Amygdala (tissue), 56 donors: ENCODE measurements around the gene FNBP1.
"Not testable (repeated sequence)": the region's sequence is repeated elsewhere in the genome, so short reads cannot be mapped to it uniquely, and the experiment has no call there.

Experiments used
- DNase-seq, 56 donors: peaks; one replicate each; lab custom pipeline; 2025; lab: John Stamatoyannopoulos, UW

FNBP1 gene

GRCh38 chr9:129900263-129901027 is 142.5 kb downstream of the FNBP1 start:
- no peak for DNase-seq

- DNase-seq = no peak
These were observed 143.4 kb downstream of the FNBP1 start for GRCh38 chr9:129899620-129900019.

- no peak for DNase-seq
These were observed 144.8 kb downstream of the FNBP1 start for GRCh38 chr9:129898185-129898584.

- no peak for DNase-seq
These were observed 145.7 kb downstream of the FNBP1 start for GRCh38 chr9:129897263-129897662.

- DNase-seq = no peak
These were observed 147.4 kb downstream of the FNBP1 start for GRCh38 chr9:129895376-129896268.

- DNase-seq = no peak
These were observed 148.7 kb downstream of the FNBP1 start for GRCh38 chr9:129894120-129894823.

GRCh38 chr9:129891569-129891968 is 151.4 kb downstream of the FNBP1 start:
- no peak for DNase-seq

GRCh38 chr9:129890718-129891299 is 152.2 kb downstream of the FNBP1 start:
- not testable (repeated sequence) for DNase-seq

GRCh38 chr9:129889941-129890717 is 152.9 kb downstream of the FNBP1 start:
- DNase-seq = peak in 1 of 56 donors; percentile 20

GRCh38 chr9:129889122-129889940 is 153.7 kb downstream of the FNBP1 start:
- no peak for DNase-seq

GRCh38 chr9:129888293-129889121 is 154.5 kb downstream of the FNBP1 start:
- no peak for DNase-seq

- DNase-seq = peak in 1 of 56 donors; percentile 15
These were observed 155.4 kb downstream of the FNBP1 start for GRCh38 chr9:129887334-129888292.

GRCh38 chr9:129886226-129887174 is 156.5 kb downstream of the FNBP1 start:
- DNase-seq = peak in 22 of 56 donors; percentile 10 to 70 (median 38)

GRCh38 chr9:129885670-129886106 is 157.3 kb downstream of the FNBP1 start:
- peak in 54 of 56 donors; percentile 18 to 87 (median 70) for DNase-seq

GRCh38 chr9:129885018-129885669 is 157.8 kb downstream of the FNBP1 start:
- DNase-seq = peak in 4 of 56 donors; percentile 23 to 62 (median 44)
